GM19240 (cell line): ENCODE results near the gene EXOSC2.
A peak's percentile ranks its signal among the peaks of the same experiment; 100 is the strongest.

Experiments
- DNase-seq: peaks from one replicate; pipeline ENCODE4 v3.0.0; 2011; ENCODE audit warnings: low spot score; ENCODE audit not compliant: insufficient read length

EXOSC2 gene

GRCh38 chr9:130693426-130694191, at the start of gene EXOSC2:
EXOSC2 (plus strand) TSS chr9:130693780; CDS start chr9:130693792, 12 bp downstream.
- peak; percentile 98 for DNase-seq

GRCh38 chr9:130651221-130651620, 42.4 kb upstream of the EXOSC2 start:
- DNase-seq = no peak

- DNase-seq = no peak
Measured at GRCh38 chr9:130651752-130652151, 41.8 kb upstream of the EXOSC2 start.

- DNase-seq = no peak
Measured at GRCh38 chr9:130654879-130655278, 38.7 kb upstream of the EXOSC2 start.

- DNase-seq = no peak
Measured at GRCh38 chr9:130658893-130659698, 34.5 kb upstream of the EXOSC2 start.

- no peak for DNase-seq
Measured at GRCh38 chr9:130659699-130660248, 33.8 kb upstream of the EXOSC2 start.

GRCh38 chr9:130660326-130660682, 33.3 kb upstream of the EXOSC2 start:
- DNase-seq = no peak

GRCh38 chr9:130660683-130661450, 32.7 kb upstream of the EXOSC2 start:
- DNase-seq = no peak

- DNase-seq = no peak
Measured at GRCh38 chr9:130661451-130662098, 32.0 kb upstream of the EXOSC2 start.

- DNase-seq = no peak
Measured at GRCh38 chr9:130662099-130662969, 31.2 kb upstream of the EXOSC2 start.

- DNase-seq = no peak
Measured at GRCh38 chr9:130662970-130663257, 30.7 kb upstream of the EXOSC2 start.

- no peak for DNase-seq
Measured at GRCh38 chr9:130663258-130663976, 30.2 kb upstream of the EXOSC2 start.

GRCh38 chr9:130663977-130664250, 29.7 kb upstream of the EXOSC2 start:
- no peak for DNase-seq

GRCh38 chr9:130664251-130665028, 29.1 kb upstream of the EXOSC2 start, which contains the start of gene PRDM12:
PRDM12 (plus strand) TSS chr9:130664594; CDS start chr9:130664654, 60 bp downstream.
- no peak for DNase-seq

- DNase-seq = no peak
Measured at GRCh38 chr9:130665029-130665430, 28.6 kb upstream of the EXOSC2 start.

- no peak for DNase-seq
Measured at GRCh38 chr9:130665431-130666392, 27.9 kb upstream of the EXOSC2 start.

- DNase-seq = no peak
Measured at GRCh38 chr9:130666393-130667119, 27.0 kb upstream of the EXOSC2 start.
